Vagina (tissue), 2 donors: Measurements from ENCODE around the gene RBM19. TPM values are rescaled to one million over a fixed set of nuclear protein-coding genes. Genes with fewer than 3 reads are reported as not detected.

Source experiments
- DNase-seq, 2 donors: peaks; one replicate each; pipeline ENCODE4 v3.0.0-alpha.2; 2017; ENCODE audit errors: extremely low spot score in 2 of 2
- H3K27ac ChIP-seq: fragments of 200-600 bp; sonication (generic); one replicate; pipeline ENCODE4 v1.5.1; 2019
- H3K27me3 ChIP-seq: fragments of 200-600 bp; sonication (generic); one replicate; pipeline ENCODE4 v1.5.1; 2019
- H3K36me3 ChIP-seq, 2 donors: fragments of 200-600 bp; sonication (generic); one replicate each; pipeline ENCODE4 v1.5.1; 2017 to 2019
- H3K4me1 ChIP-seq: fragments of 200-600 bp; sonication (generic); one replicate; pipeline ENCODE4 v1.5.1; 2019
- H3K4me3 ChIP-seq, 2 donors: fragments of 200-600 bp; sonication (generic); 1 replicate in 1 of 2; 2 replicates in 1 of 2; pipeline ENCODE4 v1.5.1; 2016 to 2019
- H3K9me3 ChIP-seq: fragments of 200-600 bp; sonication (generic); one replicate; pipeline ENCODE4 v1.5.1; 2019
- POLR2A ChIP-seq, 2 donors: fragments of 450-650 bp; IDR thresholded peaks; one replicate each; pipeline ENCODE4 v1.6.1; 2017; ENCODE audit warnings: antibody characterized with exemption in 2 of 2, mild to moderate bottlenecking in 2 of 2, moderate library complexity in 2 of 2
- POLR2AphosphoS5 ChIP-seq, 2 donors: sonication (generic); formaldehyde crosslinking; IDR thresholded peaks; one replicate each; pipeline ENCODE4 v1.9.0; 2017; ENCODE audit warnings: antibody characterized with exemption in 2 of 2, mild to moderate bottlenecking in 2 of 2, low read depth in 1 of 2; ENCODE audit not compliant: insufficient read depth in 1 of 2
- intact Hi-C: fragments of 100-400 bp; cut with DNase I; formaldehyde crosslinking; loops from one replicate; pipeline ENCODE4 v1.15.1; 2023
- total RNA-seq: library from RNA; depleted of rRNA; stranded (reverse); fragments of >200 nt; gene quantifications from one replicate; pipeline ENCODE4 v1.2.3, GENCODE V29; 2016
- TF ChIP-seq, protein P1 (sequence below), 3 experiments: fragments of 450-650 bp in 2 of 3; fragments of 200-600 bp in 1 of 3; sonication (generic) in 1 of 3; IDR thresholded peaks; one replicate each; pipeline ENCODE4 v1.5.1; 2017 to 2019; ENCODE audit warnings: antibody characterized with exemption in 3 of 3, mild to moderate bottlenecking in 2 of 3, moderate library complexity in 2 of 3

Gene RBM19
- total RNA-seq, 1 donor from 2014 or later: 25.5 TPM

DNA sequence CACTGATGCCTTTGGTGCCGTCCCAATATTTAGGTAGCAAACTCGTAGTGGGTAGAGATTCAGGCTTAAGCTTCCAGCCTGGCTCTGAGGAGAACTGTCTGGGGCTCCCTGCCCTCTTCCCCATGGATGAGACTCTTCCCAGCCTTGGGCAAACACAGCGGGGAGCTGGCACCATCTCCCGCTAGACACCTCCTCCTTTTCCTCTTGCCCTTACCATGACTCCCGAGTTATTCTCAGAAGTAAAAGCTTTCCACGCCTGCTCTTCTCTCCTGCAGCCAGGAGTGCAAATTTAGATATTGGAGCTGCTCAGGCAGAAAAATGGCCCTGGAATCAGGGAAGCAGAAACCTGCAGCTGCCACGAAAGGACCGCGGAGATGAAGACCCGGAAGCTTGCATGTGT, 45.6 kb upstream of the RBM19 start:
- DNase-seq: no peak
- Histone ChIP-seq H3K27me3 (no peaks in the 10 kb centered on the region), H3K27ac (no peak overlapping the region), H3K4me3 (no peak overlapping the region), H3K4me1 (no peaks in the 10 kb centered on the region), H3K36me3 (no peaks in the 10 kb centered on the region), H3K9me3 (no peaks in the 10 kb centered on the region)
- TF ChIP-seq, protein P1, sequence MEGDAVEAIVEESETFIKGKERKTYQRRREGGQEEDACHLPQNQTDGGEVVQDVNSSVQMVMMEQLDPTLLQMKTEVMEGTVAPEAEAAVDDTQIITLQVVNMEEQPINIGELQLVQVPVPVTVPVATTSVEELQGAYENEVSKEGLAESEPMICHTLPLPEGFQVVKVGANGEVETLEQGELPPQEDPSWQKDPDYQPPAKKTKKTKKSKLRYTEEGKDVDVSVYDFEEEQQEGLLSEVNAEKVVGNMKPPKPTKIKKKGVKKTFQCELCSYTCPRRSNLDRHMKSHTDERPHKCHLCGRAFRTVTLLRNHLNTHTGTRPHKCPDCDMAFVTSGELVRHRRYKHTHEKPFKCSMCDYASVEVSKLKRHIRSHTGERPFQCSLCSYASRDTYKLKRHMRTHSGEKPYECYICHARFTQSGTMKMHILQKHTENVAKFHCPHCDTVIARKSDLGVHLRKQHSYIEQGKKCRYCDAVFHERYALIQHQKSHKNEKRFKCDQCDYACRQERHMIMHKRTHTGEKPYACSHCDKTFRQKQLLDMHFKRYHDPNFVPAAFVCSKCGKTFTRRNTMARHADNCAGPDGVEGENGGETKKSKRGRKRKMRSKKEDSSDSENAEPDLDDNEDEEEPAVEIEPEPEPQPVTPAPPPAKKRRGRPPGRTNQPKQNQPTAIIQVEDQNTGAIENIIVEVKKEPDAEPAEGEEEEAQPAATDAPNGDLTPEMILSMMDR (IDR thresholded peaks at IDR 0.05): no peak
- TF ChIP-seq POLR2AphosphoS5 (IDR thresholded peaks at IDR 0.05; ENCODE audit: insufficient read depth in 1 of 2, low read depth in 1 of 2) (no peak), POLR2A (IDR thresholded peaks at IDR 0.05) (no peak)
- intact Hi-C loops: no loop called here

- intact Hi-C loops: no loop called here
- TF ChIP-seq POLR2A (IDR thresholded peaks at IDR 0.05): no peak
- TF ChIP-seq POLR2AphosphoS5 (IDR thresholded peaks at IDR 0.05; ENCODE audit: insufficient read depth in 1 of 2, low read depth in 1 of 2): no peak
- TF ChIP-seq, protein P1 (IDR thresholded peaks at IDR 0.05): no peak
- no peaks in the 10 kb centered on the region for H3K36me3 ChIP-seq
- H3K27me3 ChIP-seq: no peaks in the 10 kb centered on the region
- H3K27ac ChIP-seq: no peak overlapping the region
- no peak overlapping the region for H3K4me3 ChIP-seq
- no peaks in the 10 kb centered on the region for H3K9me3 ChIP-seq
- no peak for DNase-seq
- H3K4me1 ChIP-seq: no peaks in the 10 kb centered on the region
Observed at GRCh38 chr12:114006482-114007425, 40.6 kb upstream of the RBM19 start.

GRCh38 chr12:114004402-114004801, 38.3 kb upstream of the RBM19 start:
- no peak overlapping the region for H3K27ac ChIP-seq
- no peak overlapping the region for H3K4me3 ChIP-seq
- no peaks in the 10 kb centered on the region for H3K36me3 ChIP-seq
- no peaks in the 10 kb centered on the region for H3K4me1 ChIP-seq
- intact Hi-C loops: no loop called here
- no peaks in the 10 kb centered on the region for H3K9me3 ChIP-seq
- H3K27me3 ChIP-seq: no peaks in the 10 kb centered on the region
- TF ChIP-seq, protein P1 (IDR thresholded peaks at IDR 0.05): no peak
- no peak for TF ChIP-seq POLR2AphosphoS5 (IDR thresholded peaks at IDR 0.05; ENCODE audit: insufficient read depth in 1 of 2, low read depth in 1 of 2)
- no peak for TF ChIP-seq POLR2A (IDR thresholded peaks at IDR 0.05)
- no peak for DNase-seq

- no peak for DNase-seq
- no peak overlapping the region for H3K4me3 ChIP-seq
- TF ChIP-seq POLR2AphosphoS5 (IDR thresholded peaks at IDR 0.05; ENCODE audit: insufficient read depth in 1 of 2, low read depth in 1 of 2) (no peak), POLR2A (IDR thresholded peaks at IDR 0.05) (no peak)
- TF ChIP-seq, protein P1 (IDR thresholded peaks at IDR 0.05): no peak
- no peaks in the 10 kb centered on the region for H3K4me1 ChIP-seq
- H3K36me3 ChIP-seq: no peaks in the 10 kb centered on the region
- intact Hi-C loops: no loop called here
- no peaks in the 10 kb centered on the region for H3K27me3 ChIP-seq
- no peaks in the 10 kb centered on the region for H3K9me3 ChIP-seq
- no peak overlapping the region for H3K27ac ChIP-seq
Observed at GRCh38 chr12:114003286-114003685, 37.2 kb upstream of the RBM19 start.
